ENCODE measurements around the gene BAIAP2.
A peak's percentile ranks its signal among the peaks of the same experiment; 100 is the strongest.

The BAIAP2 gene

DNA sequence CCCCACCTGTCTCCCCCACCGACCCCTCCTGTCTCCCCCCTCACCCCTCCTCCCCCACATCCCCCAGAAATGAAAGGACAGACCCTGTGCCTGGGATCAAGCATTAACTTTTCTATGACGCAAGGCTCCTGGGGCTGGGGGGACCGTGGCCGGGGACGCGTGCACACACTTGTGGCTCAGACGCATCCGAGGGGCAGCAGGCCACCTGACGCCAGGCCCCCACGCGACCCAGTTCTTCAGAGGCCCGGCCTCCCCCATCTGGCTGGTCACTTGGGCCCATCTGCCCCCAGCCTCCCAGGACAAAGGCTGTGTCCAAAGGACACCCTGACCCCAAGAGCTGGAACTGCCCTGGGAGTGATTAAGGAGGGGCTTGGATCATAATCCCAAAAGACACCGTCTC lies 116.3 kb downstream of the BAIAP2 start:
- no peak for DNase-seq

DNA sequence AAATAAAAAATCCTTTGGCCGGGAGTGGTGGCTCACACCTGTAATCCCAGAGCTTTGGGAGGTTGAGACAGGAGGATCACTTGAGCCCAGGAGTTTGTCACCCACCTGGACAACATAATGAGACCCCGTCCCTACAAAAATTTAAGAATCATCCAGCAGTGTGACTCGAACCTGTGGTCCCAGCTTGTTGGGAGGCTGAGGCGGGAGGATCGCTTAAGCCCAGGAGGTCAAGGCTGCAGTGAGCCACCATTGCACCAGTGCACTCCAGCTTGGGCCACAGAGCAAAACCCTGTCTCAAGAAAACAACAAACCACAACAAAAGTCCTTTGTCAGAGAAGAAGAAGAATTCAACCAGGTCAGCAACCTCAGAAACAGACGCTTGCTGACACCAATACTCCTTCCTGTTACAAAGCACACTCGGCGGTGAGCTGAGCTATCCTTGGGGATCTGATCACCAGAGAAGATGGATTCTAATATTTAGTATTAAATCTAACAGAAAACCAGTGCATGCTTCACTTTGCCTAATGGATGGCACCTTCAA lies 117.4 kb downstream of the BAIAP2 start:
- DNase-seq, result no peak

DNA sequence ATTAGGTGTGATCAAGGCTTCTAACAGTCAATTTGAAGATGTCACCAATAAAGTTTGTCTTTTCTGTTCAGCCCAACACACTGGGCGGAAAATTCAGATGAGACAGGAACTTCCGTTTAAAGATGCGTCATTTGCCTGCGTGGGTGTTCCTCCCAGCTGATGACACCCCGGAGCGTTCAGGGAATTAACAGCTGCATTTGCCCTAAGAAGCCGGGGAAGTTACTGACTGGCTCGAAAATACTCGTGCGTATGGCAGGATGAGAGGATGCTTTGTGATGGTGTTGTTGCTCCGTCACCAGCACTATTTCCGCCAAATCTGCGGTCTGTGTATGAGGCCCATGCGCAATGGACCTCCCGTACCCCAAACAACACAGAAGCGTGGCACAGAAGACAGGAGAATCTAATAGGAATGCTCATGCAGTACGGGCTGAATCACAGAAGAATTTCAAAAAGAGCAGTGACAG lies 118.4 kb downstream of the BAIAP2 start:
- DNase-seq, result peak in 52 of 56 donors; percentile 27 to 91 (median 78)

DNA sequence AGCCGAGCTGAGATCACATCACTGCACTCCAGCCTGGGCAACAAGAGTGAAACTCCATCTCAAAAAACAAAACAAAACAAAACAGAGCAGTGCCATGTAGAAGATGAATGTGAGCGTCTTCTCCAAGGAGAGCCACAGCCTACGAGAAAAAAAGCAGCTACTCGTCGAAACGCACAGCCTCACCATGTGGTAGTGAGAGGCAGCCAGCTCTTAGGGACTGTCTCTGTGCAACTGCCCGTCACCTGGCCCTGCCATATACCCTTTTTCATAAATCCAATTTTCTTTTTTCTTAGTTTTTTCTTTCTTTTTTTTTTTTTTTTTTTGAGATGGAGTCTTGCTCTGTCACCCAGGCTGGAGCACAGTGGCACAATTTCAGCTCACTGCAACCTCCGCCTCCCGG lies 119.1 kb downstream of the BAIAP2 start:
- DNase-seq, result peak in 1 of 56 donors; percentile 19

DNA sequence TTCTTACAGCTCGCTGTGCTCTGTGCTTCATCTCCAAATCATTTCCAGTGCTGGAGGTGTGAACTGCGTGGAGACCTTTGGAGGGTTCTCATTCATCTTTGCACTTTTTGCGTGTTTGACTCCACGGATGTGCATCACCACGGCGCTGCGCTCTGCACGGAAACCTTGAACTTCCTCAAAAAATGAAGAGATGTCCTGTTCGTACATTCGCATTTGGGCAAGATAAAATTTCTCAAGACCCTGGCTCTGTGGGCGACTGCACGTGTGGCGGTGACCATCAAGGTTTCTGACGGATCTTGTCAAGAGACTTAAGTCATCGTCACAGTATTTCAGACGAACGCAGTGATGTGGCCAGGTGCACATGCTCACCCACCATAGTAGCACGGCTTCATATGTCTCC lies 120.0 kb downstream of the BAIAP2 start:
- no peak for DNase-seq

DNA sequence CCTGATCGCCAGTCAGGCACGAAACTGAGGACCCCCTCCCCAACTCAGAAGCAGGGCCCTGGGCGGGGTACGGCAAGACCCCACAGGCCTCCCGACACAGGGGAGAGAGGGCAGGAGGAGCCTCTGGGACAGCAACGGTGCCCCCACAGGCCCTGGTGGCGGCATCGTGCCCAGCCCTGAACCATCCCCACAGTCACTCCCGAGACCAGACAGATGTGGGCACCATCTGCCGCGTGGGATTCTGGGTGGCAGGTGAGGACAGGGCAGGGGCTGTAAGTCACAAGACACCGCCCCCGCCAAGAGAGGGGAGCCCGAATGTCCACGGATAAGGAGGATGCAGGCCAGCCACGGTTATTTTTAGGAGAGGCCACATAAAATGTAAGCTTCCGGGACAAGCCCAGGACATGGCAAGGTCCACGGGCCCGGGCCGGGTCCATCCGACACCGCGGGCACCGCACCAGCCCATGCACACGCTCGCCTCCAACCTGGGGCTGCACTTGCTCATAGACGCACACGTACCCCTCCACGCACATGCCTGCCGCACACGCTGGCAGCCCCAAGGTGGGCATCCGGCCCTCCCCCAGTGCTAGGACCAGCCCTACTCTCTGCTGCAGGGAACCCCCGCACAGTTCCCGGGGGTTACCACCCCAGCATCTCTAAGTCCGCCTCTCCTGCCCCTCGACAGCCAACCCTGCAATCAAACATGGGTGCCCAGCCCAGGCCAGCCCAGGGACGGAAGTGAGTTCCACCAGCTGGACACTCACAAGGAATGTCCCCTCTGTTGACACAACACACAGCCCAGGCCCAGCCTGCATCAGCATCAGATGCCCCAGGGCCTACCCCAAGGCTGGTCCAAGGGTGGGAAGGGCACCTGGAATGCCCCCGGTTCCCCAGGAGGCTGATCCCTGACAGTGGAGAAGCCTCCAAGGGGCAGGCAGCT lies 122.2 kb downstream of the BAIAP2 start:
- DNase-seq, result no peak

DNA sequence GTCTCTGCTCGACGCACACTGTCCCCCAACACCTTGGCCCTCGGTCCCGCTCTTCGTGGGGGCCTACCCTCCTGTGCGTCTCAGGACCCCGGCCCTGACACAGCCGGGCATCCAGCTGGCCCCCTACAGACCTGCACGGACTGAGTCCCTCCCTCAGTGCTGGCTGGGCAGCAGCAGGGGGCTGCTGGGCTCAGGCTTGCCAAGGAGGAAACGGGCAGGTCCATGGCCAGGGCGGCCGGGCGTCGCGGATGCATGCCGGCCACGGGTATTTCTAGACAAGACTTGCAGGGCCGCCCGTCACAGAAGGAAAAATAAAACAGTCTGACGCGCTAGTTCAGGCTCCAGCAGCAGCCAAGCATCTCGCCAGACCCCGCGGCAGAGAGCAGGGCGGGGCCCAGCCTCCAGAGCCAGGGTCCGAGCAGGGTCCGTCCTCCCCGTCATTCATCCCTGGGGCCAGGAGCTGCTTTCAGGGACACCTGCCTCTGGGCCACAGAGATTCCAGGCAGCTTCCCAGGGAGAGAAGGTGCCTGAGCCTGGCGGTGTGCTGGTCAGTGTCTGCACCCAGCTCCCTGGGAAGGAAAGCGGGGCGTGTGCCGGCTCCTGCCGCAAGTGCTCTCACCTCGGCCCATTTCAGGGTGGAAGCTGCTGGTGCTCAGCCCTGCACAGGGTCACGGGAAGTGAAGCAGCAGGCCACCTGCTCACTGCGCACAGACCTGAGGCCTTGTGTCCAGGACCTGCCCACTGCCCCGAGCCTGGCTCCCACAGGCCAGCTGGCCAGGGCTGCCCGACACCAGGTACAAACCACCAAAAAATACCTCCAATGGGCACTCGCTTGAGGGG lies 123.1 kb downstream of the BAIAP2 start:
- no peak for DNase-seq

DNA sequence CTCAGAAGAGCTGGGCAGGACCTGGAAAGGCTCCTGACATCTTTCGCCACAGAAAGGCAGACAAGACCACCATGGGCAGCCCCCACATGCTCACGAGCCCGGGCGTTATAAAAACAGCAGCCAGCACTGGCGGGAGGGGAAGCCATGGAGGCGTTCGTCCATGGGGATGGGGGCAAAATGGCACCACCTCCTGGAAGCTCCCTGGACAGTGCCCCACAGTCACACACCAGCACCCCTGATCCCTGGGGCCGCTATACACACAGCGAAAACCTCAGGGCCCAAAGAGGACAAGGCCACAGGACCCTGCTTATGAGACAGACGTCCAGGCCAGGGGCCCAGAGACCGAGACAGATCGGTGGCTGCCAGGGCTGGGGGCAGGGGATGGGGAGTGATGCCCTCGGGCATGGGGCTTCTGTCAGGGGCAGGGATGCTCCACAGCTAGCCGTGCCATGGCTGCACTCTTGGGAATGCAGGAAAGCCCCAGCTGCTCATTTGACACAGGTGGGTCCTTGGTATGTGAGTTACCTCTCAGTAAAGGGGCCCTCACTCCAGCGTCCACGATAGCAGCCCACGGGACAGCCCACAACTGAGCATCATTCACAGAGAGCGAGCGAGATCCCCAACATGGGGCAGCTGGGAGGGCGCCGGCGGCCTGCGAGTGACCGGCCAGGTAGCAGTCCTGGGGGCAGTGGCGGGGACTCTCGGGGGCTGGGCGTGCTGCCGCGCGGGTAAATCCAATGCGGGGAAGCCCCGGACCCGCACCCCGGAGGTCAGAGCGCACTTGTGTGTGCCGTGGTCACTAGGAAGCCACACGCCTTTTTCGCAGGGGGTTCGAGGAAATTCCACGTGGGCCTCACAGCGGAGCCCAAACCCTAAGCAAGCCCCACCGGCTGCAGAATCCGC lies 124.0 kb downstream of the BAIAP2 start:
- DNase-seq, result no peak

DNA sequence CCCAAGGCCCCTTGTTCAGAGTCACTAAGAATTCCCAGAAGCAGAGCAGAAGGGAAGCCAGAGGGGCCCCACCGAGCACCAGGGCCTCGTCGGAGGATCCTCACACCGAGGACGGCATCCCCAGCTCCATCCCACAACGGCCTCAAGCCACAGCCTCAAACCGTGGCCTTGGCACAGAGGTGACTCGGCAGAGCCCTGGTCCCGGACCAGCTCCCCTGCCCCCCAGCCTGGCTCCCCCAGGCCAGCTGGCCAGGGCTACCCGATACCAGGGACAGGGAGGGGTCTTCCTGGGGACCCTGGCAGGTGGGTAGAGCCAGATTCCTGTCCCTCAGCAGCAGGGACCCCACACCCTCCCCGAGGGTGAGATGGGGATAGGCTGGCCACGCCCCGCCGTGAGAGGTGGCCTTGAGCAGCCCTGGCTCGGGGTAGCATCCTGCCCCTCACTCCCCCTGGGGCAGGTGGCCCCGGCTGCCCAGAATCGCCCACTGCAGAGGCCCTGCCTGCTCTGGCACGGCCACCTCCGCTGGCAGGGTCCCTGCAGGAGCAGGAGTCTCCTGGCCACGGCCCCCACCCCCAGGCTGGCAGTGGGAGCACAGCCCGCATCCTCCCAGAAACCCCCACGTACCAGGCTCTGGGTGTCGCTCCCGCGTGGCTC lies 124.8 kb downstream of the BAIAP2 start:
- DNase-seq, result no peak

DNA sequence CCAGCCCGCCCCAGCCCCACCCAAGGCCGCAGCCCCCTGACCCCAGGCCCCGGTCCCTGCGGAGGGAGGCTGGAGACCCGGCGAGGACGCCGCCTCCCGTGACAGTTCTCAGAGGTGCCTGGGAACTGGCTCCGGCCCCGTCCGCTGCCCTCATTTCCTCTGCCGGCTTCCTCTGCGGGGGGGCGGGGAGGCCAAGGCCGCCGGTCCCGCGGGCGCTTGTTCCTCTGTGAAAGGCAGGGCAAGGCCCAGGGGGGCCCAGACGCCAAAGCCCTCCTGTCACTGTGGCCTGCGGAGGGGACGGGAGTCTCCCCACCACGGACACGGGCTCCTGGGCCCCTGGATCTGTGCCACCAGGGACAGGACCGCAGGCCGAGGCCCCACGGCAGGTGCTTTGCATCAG lies 125.4 kb downstream of the BAIAP2 start:
- DNase-seq, result peak in 16 of 56 donors; percentile 7 to 59 (median 22)

DNA sequence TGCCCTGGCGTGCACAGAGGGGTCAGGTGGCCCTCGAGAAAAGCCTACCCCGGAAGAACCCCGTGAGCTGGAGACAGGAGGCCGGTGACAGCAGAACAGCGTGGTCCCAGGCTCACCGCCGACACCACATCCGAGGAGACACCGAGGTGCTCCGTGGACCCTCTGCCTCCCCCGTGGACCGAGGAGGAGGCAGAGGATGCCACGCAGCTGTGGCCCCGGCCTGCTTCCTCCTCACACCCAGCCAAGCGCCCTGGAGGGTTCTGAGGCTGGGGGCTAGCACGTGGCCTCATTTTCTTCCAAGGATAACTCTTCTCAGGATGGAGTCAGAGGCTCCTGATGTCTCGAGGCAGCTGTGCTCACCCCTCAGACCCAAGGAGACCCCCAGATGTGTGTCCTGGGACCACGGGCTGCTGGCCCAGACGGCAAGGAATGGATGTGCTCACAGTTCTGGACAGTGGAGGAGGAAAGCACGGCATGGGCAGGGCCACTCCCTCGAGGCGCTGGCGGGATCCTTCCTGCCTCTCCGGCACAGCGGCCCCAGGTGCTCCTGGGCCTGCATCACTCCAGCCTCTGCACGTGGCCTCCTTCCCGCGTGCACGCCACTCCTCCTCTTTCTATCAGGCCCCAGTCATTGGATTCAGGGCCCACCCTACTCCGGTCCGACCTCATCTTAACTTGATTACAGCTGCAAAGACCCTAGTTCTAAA lies 125.9 kb downstream of the BAIAP2 start:
- no peak for DNase-seq

DNA sequence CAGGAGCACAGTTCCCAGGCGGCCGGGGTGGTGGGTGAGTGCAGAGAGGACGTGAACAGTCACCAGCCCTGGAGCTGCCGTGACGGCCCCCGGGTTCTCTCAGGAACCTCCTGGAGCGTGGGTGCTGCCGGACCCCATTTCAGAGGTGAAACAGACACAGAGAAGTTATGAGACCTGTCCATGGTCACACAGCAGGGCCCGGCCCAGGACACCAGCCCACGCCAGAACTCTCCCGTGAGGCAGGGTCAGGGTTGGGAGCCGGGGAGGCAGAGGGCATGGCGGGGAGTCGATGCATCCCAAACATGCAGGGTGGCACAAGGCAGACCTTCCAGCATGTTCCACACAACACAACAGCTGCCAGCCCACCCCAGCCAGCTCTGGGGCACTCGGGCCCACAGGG lies 126.6 kb downstream of the BAIAP2 start:
- no peak for DNase-seq

DNA sequence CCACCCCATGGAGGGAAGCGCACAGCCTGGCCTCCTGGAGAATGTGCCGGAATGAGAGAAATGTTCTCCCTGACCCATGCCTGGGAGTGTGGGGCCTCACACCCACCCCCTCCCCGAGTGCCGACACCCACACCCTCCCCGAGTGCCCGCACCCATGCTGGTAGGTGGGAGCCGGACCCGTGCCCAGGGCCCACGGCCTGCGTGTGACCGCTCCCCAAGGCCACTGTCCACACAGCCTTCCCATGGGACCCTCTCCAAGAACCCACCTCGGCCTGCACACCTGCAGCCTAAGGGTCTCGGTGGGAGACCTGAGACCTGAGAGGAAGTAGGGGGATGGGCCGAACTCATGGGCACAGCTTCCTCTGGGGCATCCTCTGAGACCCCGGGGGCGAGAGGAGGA lies 127.0 kb downstream of the BAIAP2 start:
- DNase-seq, result no peak

DNA sequence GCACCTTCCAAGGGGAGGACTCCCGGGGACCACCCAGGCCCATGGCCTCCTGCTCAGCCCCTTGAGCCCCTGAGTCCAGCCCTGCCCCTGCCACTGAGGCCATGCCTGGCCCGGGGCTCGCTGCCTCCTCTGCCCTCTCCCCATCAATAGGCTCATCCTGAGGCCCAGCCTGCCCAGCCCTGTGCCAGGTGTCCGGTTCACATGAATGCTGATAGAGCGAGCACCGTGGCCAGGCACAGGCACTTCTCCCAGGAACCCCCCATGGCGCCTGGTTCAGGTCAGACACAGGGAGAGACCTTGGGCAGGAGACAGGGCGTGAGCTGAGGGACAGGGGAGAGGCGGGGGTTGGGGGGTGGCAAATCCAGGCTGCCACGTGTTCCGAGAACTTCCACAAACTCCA lies 127.5 kb downstream of the BAIAP2 start:
- no peak for DNase-seq

DNA sequence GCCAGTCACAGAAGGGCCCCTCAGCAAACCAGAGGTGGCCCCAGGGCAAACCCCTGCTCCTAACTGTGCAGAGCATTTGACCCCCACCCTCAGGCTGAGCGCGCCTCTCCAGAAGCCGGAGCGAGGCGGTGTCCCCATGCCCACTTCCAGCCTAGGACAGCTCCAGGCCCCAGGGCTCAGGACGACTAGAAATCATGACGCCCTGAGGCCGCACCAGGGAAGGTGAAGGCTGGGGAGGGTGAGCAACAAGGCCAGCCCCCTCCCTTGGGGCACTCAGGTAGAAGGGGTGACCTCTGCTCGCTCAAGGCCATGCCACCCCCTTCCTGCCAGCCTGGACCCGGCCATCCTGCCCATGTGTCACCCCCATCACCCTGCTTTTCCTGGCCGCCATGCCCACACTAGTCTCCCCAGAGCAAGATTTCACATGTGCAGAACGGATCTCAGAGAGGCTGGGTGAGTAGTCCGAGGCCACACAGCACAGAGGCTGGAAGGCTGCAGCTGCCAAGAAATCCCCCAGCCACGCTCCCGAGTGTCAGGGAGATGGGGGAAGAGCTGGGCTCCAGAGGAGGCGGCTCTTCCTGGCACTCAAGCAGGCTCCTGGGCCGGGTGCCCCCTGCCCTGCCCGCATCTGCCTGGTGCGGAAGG lies 128.2 kb downstream of the BAIAP2 start:
- DNase-seq, result no peak

DNA sequence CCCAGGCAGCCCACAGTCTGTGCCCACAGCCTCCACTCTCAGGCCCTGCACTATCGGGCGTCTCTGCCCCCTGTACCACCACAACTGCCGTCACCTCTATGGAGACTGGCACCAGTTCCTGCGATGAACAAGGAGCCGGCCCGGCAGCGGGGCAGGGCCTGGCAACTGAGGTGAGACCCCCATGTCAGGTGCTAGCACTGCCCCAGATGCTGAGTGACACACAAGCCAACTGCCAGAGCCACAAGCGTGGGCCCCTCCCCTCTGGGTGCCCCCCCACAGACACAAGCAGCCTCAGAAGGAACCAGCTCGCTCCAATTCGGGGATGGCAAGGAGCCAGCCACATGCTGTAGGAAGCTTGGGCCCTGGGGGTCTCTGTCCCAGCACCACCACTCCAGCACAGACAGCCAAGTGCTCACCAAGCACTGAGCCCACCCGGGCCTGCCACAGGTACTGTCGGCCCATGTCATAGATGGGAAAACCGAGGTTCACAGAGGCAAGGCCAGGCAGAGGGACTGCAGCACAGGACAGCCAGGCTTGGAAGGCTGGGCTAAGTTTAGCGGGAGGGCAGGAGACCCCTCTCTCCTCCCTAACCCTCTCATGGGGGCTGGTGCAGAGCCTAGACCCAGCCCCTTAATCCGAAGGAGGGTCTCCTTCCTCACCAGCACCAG lies 128.9 kb downstream of the BAIAP2 start:
- DNase-seq, result peak in 1 of 56 donors; percentile 28

DNA sequence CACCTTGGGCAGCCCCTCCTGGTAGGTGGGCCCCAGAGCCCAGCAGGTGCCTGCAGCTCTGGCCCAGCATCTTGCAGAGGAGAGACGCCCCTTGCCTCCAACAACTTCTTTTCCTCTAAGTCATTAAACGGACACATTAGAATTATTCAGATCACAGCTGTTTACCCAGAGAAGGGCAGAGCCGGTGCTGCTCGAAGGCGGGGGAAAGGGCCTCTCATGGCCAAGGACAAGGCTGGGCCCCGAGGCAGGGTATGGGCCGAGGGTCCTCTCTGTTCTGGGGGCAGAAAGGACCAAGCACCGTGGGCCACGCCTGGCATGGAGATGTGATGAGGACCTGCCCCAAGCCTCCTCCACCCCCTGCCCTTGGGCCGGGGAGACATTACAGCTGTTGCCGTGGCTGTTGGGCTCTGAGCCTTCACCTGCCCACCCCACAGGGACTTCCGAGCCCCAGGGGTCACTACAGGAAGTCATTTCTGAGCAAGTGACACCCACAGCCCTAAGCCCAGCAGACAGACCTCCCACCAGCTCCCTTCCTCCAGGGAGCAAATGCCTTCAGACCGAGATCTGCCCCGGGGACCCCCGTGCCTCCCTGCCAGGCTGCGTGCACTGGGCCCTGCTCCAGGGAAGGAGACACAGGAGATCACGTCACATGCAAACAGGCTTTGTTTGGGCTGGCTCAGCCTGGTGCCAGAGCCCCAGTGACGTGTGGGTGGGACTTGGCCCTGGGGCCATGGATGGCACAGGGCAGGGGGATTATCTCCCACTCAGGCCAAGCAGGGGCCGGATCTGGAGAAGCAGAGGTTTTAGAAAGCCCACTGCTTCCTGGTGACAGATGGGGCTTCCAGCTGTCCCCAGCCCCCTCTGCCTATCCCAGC lies 129.7 kb downstream of the BAIAP2 start:
- DNase-seq, result peak in 50 of 56 donors; percentile 23 to 88 (median 63)
